NOMO-1 treated with dmso at 0.1 percent for 144 hours (cell line): ENCODE measurements around the gene SHISA4.
"Not testable (repeated sequence)": the region's sequence is repeated elsewhere in the genome, so short reads cannot be mapped to it uniquely, and the experiment has no call there.

ENCODE experiments used
- DNase-seq: peaks from one replicate; lab custom pipeline; 2025; ENCODE audit not compliant: unreplicated experiment; lab: John Stamatoyannopoulos, UW

SHISA4 gene

GRCh38 chr1:201921952-201922558 is 33.4 kb downstream of the SHISA4 start:
- no peak for DNase-seq

DNA sequence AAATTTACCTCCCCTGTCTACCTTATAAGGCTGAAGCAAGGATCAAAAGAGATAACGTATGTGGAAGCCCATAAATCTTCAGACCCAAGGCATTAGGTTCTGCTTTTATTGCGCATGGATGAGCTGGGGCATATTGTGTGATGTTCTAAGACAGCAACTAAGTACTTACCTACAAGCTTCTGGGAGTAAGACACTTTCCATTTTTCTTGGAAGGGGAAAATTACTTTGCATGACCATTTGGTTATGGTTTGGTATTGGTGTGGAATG is 36.5 kb downstream of the SHISA4 start:
- DNase-seq, result no peak

GRCh38 chr1:201925981-201926645 is 37.4 kb downstream of the SHISA4 start:
- DNase-seq, result no peak

- no peak for DNase-seq
Observed at GRCh38 chr1:201928266-201928665, 39.6 kb downstream of the SHISA4 start.

- DNase-seq, result no peak
Observed at GRCh38 chr1:201930137-201930536, 41.4 kb downstream of the SHISA4 start.

DNA sequence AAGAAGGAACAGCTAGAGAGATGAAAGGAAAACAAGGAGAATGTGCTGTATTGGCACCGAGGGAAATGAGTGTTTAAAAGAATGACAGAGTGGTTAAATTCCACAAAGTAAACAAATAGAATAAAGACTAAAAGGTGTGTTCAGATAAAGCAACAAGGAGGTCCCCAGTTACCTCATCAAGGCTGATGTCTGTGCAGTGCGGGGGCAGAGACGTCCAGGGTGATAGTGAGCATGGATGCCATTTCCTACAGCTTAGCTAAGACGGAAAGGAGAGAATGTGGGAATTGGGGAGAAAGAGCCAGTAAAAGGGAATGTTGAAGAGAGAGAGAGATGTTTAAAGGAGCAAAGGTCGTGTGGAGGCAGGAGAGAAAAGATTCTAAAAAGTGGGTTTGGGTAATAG is 42.1 kb downstream of the SHISA4 start:
- DNase-seq, result no peak

DNA sequence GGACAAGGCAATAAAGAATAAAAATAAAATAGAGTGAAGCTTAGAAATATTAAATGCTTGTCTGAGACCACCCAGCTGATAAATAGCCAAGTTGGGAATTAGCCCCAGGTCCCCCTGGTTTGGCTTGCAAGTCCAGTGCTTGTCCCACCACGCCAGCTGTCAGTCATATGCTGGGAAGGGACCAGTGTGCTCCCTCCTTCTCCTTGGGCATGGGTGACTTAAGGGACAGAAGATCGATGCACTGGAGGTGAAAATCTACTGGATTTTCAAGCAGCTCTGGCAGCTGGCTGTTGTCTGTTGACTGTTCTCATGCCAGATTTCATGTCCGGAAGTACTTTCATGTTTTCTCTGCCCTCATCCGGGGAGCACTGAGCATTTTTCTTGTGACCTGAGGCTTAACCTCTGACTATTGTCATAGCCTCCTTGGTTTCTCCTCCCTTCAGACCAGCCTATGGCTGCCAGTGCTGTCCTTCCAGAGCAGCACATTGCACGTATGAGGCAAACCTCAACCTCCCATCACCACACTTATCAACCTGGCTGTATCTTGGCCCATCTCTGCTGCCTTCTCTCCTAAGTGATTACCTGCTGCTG is 45.2 kb downstream of the SHISA4 start:
- DNase-seq, result no peak

GRCh38 chr1:201937624-201938213 is 49.0 kb downstream of the SHISA4 start:
- DNase-seq, result peak; percentile 2

GRCh38 chr1:201938440-201939035 is 49.8 kb downstream of the SHISA4 start:
- DNase-seq, result no peak

GRCh38 chr1:201939148-201939547 is 50.5 kb downstream of the SHISA4 start:
- no peak for DNase-seq

DNA sequence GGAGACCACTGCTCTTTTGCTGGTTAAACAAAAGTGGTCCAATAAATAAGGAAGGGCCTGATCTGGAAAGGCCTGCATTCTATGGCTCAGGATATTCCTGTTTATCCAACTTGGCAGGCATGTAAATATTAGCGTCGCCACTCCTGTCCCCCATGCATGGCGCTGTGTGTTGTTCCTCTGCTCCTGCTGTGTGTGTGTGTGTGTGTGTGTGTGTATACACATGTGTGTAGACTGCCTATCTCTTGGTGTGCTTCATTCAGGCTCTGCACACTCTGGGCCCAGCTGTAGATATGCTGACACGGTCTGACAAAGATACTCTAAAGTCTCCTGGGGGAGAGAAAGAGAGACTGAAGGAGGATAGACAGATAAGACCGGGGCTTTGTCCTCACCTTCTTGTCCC is 50.9 kb downstream of the SHISA4 start:
- no peak for DNase-seq

DNA sequence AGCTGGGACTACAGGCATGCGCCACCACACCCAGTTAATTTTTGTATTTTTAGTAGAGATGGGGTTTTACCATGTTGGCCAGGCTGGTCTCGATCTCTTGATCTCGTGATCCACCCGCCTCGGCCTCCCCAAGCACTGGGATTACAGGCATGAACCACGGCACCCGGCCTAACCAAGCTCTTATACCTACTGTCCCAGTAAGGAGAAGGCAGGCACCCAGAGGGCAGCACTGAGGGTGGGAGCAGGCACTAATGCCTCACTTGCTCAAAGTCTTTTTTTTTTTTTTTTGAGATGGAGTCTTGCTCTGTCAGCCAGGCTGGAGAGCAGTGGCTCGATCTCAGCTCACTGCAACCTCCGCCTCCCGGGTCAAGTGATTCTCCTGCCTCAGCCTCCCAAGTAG is 51.6 kb downstream of the SHISA4 start:
- not testable (repeated sequence) for DNase-seq

- no peak for DNase-seq
Observed at GRCh38 chr1:201941420-201942128, 52.9 kb downstream of the SHISA4 start.

DNA sequence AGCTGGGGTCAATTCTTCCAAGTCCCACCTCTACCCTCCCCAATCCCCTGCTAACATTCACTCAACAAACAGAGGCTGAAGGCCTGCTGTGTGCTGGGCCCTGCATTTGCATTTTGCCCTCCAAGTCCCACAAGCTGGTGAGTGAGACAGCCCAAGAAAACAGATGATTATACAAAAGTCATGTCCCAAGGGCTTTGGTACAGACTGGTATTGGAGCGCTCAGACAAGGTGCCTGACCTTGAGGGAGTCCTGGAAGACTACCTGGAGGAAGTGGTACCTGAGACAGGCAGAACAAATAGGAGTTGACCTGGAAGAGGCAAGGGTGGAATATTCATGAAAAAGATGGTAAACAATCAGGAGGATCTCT is 53.4 kb downstream of the SHISA4 start:
- DNase-seq, result no peak
